Measurements from ENCODE around the gene NFATC3.

NFATC3 gene

DNA sequence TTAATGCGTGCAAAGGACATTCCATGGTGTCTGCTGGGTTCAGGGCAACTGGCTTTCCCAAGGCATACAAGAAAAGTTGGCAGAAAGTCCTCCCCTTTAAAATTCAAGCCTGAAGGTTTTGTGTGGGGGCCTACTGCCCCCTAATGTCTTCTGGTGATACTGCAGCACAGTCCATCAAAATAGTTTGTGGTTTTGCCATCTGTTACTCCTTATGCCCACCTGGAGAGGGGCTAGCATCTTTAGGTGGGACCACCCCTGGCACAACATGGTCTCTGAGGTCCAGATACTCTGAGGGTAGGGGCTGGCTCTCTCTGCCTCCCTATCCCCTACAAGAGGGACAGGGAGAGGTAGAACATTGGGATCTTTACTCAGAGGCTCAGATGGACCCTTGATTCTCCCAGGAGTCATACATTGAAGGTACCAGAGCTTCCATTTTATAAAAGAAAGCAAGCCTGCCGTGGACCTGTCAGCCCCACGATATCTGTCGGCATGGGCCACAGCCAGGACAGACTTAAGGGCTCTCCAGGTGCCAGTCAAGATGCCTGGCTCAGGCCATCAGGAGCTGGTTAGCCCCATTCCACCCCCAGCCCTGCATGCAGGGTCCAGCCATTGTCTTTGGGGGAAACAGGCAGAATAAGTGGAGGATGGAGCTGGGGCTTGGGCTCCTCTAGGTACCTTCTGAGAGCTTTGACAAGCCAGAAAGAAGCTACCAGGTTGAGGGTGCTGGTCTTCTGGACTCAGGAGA, 144.4 kb downstream of the NFATC3 start:
- no peak overlapping the region for H3K27ac ChIP-seq (ENCODE audit: low read length)
- H3K4me1 ChIP-seq (ENCODE audit: control insufficient read depth, low read depth, low read length): peaks cover 11% of the 10 kb centered on the region
- H3K9me3 ChIP-seq (ENCODE audit: control insufficient read depth, low read depth, low read length): no peaks in the 10 kb centered on the region
- no peak overlapping the region for H3K9ac ChIP-seq (ENCODE audit: low read length)
- H3K4me3 ChIP-seq (ENCODE audit: low read length): no peak overlapping the region
- peaks cover 53% of the 10 kb centered on the region for H3K36me3 ChIP-seq (ENCODE audit: control insufficient read depth, low read depth, low read length)
- peaks cover 4% of the 10 kb centered on the region for H3K27me3 ChIP-seq (ENCODE audit: control insufficient read depth, insufficient read depth, low read length)

GRCh38 chr16:68230176-68230571, 145.0 kb downstream of the NFATC3 start:
- H3K36me3 ChIP-seq (ENCODE audit: control insufficient read depth, low read depth, low read length): peaks cover 53% of the 10 kb centered on the region
- H3K4me1 ChIP-seq (ENCODE audit: control insufficient read depth, low read depth, low read length): peaks cover 13% of the 10 kb centered on the region
- H3K4me3 ChIP-seq (ENCODE audit: low read length): no peak overlapping the region
- H3K9ac ChIP-seq (ENCODE audit: low read length): no peak overlapping the region
- H3K27ac ChIP-seq (ENCODE audit: low read length): no peak overlapping the region
- H3K27me3 ChIP-seq (ENCODE audit: control insufficient read depth, insufficient read depth, low read length): peaks cover 10% of the 10 kb centered on the region
- no peaks in the 10 kb centered on the region for H3K9me3 ChIP-seq (ENCODE audit: control insufficient read depth, low read depth, low read length)

DNA sequence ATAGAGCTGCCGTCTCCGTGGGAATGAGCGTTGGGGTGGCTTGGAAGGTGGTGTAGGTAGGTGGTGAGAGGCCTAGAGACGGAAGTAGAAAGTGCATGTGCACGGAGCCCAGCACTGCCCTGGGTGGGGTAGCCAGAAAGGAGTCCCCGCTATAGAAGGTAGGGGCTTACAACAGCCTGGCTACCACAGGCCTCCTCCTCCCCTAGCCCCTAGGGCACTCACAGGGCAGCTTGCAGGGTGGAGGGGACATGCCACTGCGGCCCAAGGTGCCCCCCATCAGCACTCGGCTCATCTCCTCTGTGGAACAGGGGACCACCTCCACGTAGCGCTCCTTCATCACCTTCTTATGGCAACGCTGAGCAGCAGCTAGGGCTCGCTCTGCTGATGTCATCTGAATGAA, 145.8 kb downstream of the NFATC3 start:
- peaks cover 13% of the 10 kb centered on the region for H3K4me1 ChIP-seq (ENCODE audit: control insufficient read depth, low read depth, low read length)
- no peak overlapping the region for H3K27ac ChIP-seq (ENCODE audit: low read length)
- H3K36me3 ChIP-seq (ENCODE audit: control insufficient read depth, low read depth, low read length): peaks cover 53% of the 10 kb centered on the region
- H3K27me3 ChIP-seq (ENCODE audit: control insufficient read depth, insufficient read depth, low read length): peaks cover 16% of the 10 kb centered on the region
- no peak overlapping the region for H3K4me3 ChIP-seq (ENCODE audit: low read length)
- no peaks in the 10 kb centered on the region for H3K9me3 ChIP-seq (ENCODE audit: control insufficient read depth, low read depth, low read length)
- H3K9ac ChIP-seq (ENCODE audit: low read length): no peak overlapping the region

GRCh38 chr16:68231384-68232136, 146.4 kb downstream of the NFATC3 start:
- Histone ChIP-seq H3K9ac (ENCODE audit: low read length) (no peak overlapping the region), H3K36me3 (ENCODE audit: control insufficient read depth, low read depth, low read length) (peaks cover 53% of the 10 kb centered on the region), H3K9me3 (ENCODE audit: control insufficient read depth, low read depth, low read length) (no peaks in the 10 kb centered on the region), H3K27me3 (ENCODE audit: control insufficient read depth, insufficient read depth, low read length) (peaks cover 21% of the 10 kb centered on the region), H3K27ac (ENCODE audit: low read length) (no peak overlapping the region), H3K4me3 (ENCODE audit: low read length) (no peak overlapping the region), H3K4me1 (ENCODE audit: control insufficient read depth, low read depth, low read length) (peaks cover 17% of the 10 kb centered on the region)

- Histone ChIP-seq H3K36me3 (ENCODE audit: control insufficient read depth, low read depth, low read length) (peaks cover 51% of the 10 kb centered on the region), H3K9ac (ENCODE audit: low read length) (no peak overlapping the region), H3K27me3 (ENCODE audit: control insufficient read depth, insufficient read depth, low read length) (peaks cover 23% of the 10 kb centered on the region), H3K4me1 (ENCODE audit: control insufficient read depth, low read depth, low read length) (peaks cover 22% of the 10 kb centered on the region), H3K27ac (ENCODE audit: low read length) (no peak overlapping the region), H3K9me3 (ENCODE audit: control insufficient read depth, low read depth, low read length) (no peaks in the 10 kb centered on the region), H3K4me3 (ENCODE audit: low read length) (no peak overlapping the region)
Observed at GRCh38 chr16:68232335-68232734, 147.2 kb downstream of the NFATC3 start.

DNA sequence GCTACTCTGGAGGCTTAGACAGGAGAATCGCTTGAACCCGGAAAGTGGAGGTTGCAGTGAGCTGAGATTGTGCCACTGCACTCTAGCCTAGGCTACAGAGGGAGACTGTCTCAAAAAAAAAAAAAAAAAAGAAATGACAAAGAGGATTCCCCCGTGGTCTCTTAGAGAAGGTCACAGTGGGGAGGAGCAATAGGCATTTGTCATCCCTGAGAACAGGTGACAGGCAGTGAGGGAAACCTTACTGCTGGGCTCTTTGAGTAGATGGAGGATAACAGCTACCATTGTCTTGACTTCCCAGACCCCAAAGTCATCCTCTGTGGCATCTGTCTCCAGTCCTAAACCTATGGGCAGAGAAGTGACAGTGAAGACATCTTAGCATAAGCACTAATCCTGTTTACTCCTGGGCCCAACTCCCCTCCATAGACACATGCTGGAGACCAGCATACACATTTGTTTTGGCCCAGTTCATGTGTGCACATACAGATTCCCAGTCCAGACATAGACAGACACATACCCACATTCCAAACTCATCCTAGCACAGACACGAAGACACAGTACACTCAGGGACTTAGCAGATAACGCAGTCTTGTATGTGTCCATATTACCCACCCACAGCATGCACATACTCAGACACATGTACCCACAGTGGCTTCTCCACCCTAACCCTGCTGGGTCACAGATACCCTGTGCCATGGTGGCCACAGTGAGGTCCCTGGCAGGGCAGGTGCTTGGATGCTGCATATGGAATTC, 148.1 kb downstream of the NFATC3 start:
- Histone ChIP-seq H3K4me3 (ENCODE audit: low read length) (no peak overlapping the region), H3K27ac (ENCODE audit: low read length) (no peak overlapping the region), H3K27me3 (ENCODE audit: control insufficient read depth, insufficient read depth, low read length) (peaks cover 23% of the 10 kb centered on the region), H3K36me3 (ENCODE audit: control insufficient read depth, low read depth, low read length) (peaks cover 46% of the 10 kb centered on the region), H3K4me1 (ENCODE audit: control insufficient read depth, low read depth, low read length) (peaks cover 22% of the 10 kb centered on the region), H3K9me3 (ENCODE audit: control insufficient read depth, low read depth, low read length) (no peaks in the 10 kb centered on the region), H3K9ac (ENCODE audit: low read length) (no peak overlapping the region)

DNA sequence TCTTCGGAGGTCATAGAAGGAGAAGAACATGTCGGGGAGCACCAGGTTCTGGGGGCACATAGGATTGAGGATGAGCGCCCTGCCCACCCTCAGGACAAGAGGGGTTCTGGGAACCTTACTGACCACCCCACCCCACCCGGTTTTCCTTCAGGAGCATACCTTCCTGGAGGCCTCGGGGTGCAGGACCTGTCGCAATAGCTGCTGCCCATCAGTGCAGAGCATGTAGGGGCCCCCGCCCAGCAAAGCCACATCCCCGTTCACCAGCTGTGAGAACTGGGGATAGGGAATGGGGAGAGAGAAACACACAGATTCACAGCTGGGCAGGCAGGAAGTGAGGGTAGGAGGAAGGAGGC, 148.6 kb downstream of the NFATC3 start:
- H3K36me3 ChIP-seq (ENCODE audit: control insufficient read depth, low read depth, low read length): peaks cover 41% of the 10 kb centered on the region
- H3K9ac ChIP-seq (ENCODE audit: low read length): no peak overlapping the region
- H3K4me3 ChIP-seq (ENCODE audit: low read length): peak overlapping the region; percentile 91
- H3K9me3 ChIP-seq (ENCODE audit: control insufficient read depth, low read depth, low read length): no peaks in the 10 kb centered on the region
- H3K4me1 ChIP-seq (ENCODE audit: control insufficient read depth, low read depth, low read length): peaks cover 22% of the 10 kb centered on the region
- H3K27me3 ChIP-seq (ENCODE audit: control insufficient read depth, insufficient read depth, low read length): peaks cover 24% of the 10 kb centered on the region
- no peak overlapping the region for H3K27ac ChIP-seq (ENCODE audit: low read length)

GRCh38 chr16:68234188-68235107, 149.3 kb downstream of the NFATC3 start:
- Histone ChIP-seq H3K27ac (ENCODE audit: low read length) (no peak overlapping the region), H3K9ac (ENCODE audit: low read length) (peak overlapping the region; percentile 89), H3K4me1 (ENCODE audit: control insufficient read depth, low read depth, low read length) (peaks cover 22% of the 10 kb centered on the region), H3K36me3 (ENCODE audit: control insufficient read depth, low read depth, low read length) (peaks cover 37% of the 10 kb centered on the region), H3K4me3 (ENCODE audit: low read length) (peak overlapping the region; percentile 91), H3K27me3 (ENCODE audit: control insufficient read depth, insufficient read depth, low read length) (peaks cover 30% of the 10 kb centered on the region), H3K9me3 (ENCODE audit: control insufficient read depth, low read depth, low read length) (no peaks in the 10 kb centered on the region)

- Histone ChIP-seq H3K36me3 (ENCODE audit: control insufficient read depth, low read depth, low read length) (peaks cover 31% of the 10 kb centered on the region), H3K9ac (ENCODE audit: low read length) (peak overlapping the region; percentile 89), H3K27ac (ENCODE audit: low read length) (no peak overlapping the region), H3K4me3 (ENCODE audit: low read length) (peak overlapping the region; percentile 91), H3K4me1 (ENCODE audit: control insufficient read depth, low read depth, low read length) (peaks cover 26% of the 10 kb centered on the region), H3K9me3 (ENCODE audit: control insufficient read depth, low read depth, low read length) (no peaks in the 10 kb centered on the region), H3K27me3 (ENCODE audit: control insufficient read depth, insufficient read depth, low read length) (peaks cover 32% of the 10 kb centered on the region)
Observed at GRCh38 chr16:68235108-68235886, 150.1 kb downstream of the NFATC3 start.

DNA sequence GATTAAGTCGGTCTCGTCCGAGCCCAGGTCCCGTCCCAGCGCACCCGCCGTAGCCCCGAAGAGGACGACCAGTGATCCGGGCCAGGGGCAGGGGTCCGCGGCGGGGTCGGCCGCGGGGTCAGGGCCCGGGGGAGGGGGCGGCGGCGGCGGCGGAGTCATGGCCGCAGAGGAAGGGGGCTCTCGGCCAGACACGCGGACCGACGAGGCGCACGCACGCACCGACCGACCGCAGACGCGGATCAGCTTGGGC, 150.6 kb downstream of the NFATC3 start, which contains the start of gene ESRP2:
Gene ESRP2, minus strand, starts transcription at position 241 of the 250 bp plus-strand sequence. Its CDS starts 82 bp downstream, at position 159.
- H3K27me3 ChIP-seq (ENCODE audit: control insufficient read depth, insufficient read depth, low read length): peaks cover 32% of the 10 kb centered on the region
- peaks cover 27% of the 10 kb centered on the region for H3K36me3 ChIP-seq (ENCODE audit: control insufficient read depth, low read depth, low read length)
- H3K9me3 ChIP-seq (ENCODE audit: control insufficient read depth, low read depth, low read length): no peaks in the 10 kb centered on the region
- peak within 1 kb of the TSS; percentile 91 for H3K4me3 ChIP-seq (ENCODE audit: low read length)
- peak within 1 kb of the TSS; percentile 89 for H3K9ac ChIP-seq (ENCODE audit: low read length)
- peaks cover 26% of the 10 kb centered on the region for H3K4me1 ChIP-seq (ENCODE audit: control insufficient read depth, low read depth, low read length)
- H3K27ac ChIP-seq (ENCODE audit: low read length): peak within 1 kb of the TSS; percentile 82

All from iPS-18a (cell line).